Measurements from ENCODE around the gene MGARP.

Gene MGARP

DNA sequence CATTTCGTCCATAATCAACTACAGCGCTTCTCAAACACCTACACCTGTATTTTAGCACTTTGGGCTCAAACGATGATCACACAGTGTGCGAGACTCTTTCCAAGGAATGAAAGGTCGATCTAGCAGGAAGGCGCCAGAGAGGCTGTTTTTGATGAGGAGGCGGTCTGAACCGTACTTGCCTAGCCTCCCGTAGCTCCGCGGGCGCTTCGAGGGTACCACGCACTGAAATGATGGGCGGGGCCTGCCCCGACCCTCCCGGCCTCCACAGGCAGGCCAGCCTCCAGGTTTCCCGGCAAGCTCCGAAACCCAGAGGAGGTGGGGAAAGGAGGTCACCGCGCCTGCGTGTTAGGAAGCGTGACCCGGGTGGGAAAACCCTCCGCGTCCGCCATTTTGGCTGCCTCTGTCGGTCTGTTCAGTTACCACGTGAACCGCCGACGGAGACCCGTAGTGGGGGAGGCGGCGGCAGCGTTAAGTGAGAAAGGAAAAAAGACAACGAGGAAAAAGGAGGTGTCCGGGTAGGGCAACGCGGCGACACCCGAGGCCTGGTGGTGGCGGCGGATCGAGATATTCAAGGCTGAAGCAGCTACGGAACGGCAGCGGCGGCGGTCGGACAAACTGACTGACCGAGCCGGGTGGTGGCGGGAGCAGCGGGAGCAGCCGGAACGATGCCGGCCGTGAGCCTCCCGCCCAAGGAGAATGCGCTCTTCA lies 21.2 kb upstream of the MGARP start, which contains the start of gene NAA15:
Gene NAA15 (plus strand): TSS at position 393 of the 708 bp plus-strand sequence. CDS start 273 bp downstream, at position 666.
- TF ChIP-seq, protein P1, sequence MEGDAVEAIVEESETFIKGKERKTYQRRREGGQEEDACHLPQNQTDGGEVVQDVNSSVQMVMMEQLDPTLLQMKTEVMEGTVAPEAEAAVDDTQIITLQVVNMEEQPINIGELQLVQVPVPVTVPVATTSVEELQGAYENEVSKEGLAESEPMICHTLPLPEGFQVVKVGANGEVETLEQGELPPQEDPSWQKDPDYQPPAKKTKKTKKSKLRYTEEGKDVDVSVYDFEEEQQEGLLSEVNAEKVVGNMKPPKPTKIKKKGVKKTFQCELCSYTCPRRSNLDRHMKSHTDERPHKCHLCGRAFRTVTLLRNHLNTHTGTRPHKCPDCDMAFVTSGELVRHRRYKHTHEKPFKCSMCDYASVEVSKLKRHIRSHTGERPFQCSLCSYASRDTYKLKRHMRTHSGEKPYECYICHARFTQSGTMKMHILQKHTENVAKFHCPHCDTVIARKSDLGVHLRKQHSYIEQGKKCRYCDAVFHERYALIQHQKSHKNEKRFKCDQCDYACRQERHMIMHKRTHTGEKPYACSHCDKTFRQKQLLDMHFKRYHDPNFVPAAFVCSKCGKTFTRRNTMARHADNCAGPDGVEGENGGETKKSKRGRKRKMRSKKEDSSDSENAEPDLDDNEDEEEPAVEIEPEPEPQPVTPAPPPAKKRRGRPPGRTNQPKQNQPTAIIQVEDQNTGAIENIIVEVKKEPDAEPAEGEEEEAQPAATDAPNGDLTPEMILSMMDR (IDR thresholded peaks at IDR 0.05; ENCODE audit: insufficient read depth, missing control alignments): no peak
- DNase-seq (ENCODE audit: insufficient read length, low spot score) (peak; percentile 79), FAIRE-seq (no peak)

DNA sequence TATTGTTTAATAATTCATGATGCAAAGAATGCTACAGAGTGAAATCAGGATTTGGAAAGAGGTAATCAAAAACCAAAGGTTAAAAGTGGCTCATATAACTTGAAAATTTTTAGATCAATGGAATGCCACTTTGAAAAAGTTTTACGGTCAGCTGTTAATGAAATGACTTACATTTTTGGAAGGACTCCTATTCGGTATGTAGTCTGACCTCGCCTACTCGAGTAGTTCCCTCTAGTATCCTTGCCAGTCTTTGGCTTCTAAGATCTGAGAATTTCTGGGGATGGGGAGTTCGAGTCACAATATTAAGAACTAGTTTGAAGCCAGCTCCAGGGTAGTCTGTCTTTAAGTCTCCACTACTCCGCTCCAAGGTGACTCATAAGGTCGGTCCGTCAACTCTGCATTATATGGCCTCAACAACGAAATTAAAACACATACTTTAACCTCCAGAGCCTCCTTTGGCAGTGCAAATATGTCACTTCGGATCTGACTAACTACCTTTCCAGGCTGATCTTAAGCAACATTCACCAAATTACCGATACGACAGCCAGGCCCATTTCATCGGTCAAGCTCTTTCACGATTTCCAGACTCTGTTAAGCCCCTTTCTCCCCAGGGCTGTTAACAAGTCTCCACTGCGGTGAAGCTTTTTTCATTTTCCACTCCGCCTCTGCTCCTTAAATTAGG lies 20.5 kb upstream of the MGARP start:
- TF ChIP-seq, protein P1 (IDR thresholded peaks at IDR 0.05; ENCODE audit: insufficient read depth, missing control alignments): no peak
- DNase-seq (ENCODE audit: insufficient read length, low spot score) (no peak), FAIRE-seq (no peak)

DNA sequence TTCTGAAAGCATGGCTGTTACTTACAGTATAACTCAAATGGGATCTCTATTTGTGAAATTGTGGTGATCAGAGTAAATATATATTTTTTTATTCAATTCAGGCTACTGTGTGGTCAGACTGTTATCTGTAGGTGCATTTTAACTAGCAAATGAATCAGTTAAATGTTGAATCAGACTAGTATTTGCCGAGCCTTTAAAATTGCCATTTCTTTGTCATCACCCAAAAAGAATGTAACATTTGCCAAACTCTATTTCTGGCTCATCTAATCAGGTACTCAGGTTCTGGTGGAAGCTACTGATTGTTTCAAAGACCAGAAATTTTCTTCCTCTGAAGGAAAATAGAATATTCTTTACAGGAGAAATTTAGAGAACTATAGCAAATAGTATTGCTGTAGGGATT lies 19.5 kb upstream of the MGARP start:
- no peak for DNase-seq (ENCODE audit: insufficient read length, low spot score)
- TF ChIP-seq, protein P1 (IDR thresholded peaks at IDR 0.05; ENCODE audit: insufficient read depth, missing control alignments): no peak
- no peak for FAIRE-seq

DNA sequence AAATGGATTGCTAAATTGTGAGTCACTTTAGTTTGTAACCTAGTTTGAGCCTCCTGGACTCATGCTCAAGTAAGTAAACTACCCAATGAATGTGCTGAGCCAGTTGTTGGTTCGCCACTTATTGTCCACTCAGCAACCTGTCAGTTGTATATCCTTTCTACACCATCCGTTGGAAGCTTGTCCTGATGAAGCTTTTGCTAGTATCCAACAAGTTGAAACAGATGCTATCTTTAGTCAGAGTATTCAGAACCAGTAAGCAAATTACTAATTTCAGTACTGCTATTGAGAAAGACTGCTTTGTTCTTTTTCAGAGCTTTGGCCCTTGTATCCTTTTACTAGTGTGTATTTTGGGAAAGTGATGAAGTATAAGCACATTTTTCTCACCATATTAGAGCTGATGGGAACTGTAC lies 17.0 kb upstream of the MGARP start:
- FAIRE-seq: no peak
- DNase-seq (ENCODE audit: insufficient read length, low spot score): no peak
- TF ChIP-seq, protein P1 (IDR thresholded peaks at IDR 0.05; ENCODE audit: insufficient read depth, missing control alignments): no peak

DNA sequence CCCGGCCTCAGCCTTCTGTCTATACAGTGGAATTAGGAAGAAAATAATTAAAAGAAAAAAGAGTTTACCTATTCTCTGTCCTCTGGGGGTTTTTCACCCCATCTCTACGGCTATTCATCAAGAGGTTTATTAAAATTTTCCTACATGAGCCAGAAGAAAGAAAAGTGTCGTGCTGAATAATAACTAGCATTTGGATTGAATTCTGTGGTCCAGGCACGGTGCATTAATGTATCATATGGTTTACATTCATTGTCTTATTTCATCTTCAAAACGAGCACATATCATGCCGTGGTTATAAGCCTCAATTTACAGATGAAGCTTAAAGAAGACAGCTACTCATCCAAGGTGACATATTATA lies 15.9 kb upstream of the MGARP start:
- FAIRE-seq: no peak
- no peak for DNase-seq (ENCODE audit: insufficient read length, low spot score)
- TF ChIP-seq, protein P1 (IDR thresholded peaks at IDR 0.05; ENCODE audit: insufficient read depth, missing control alignments): no peak

DNA sequence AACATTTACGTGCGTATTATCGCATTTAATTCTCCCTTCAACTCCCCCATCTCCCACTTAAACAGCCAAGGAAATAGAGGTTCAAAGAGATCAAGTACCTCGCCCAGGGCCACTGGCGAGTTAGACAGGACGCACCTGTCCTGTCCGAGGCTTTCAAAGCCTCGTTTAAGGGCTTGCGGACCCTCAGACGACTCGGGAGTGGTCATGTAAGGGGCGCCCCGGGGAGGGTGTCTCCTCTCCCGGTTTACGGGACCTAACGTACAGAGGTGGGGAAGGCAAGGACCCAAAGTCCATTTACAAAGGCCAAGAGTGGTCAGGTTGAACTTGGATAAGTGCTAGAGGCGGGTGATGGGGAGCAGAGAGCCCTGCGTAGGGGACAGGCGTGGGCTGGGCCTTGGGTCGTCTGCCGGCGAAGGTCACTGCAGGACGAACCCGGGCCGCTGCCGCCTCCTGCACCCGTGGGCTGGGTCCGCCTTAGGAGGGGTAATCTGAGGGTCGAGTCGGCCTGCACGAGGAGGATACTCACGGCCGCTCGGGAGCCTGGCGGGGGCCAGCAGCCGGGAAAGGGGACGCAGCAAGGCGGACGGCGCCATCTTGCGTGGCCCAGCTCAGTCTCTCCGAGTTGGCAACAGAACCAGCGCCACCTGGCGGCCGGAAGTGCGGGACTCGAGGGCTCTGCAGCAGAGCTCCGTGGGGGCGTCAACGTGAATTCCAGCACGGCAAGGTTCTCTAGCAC lies 15.3 kb upstream of the MGARP start:
- TF ChIP-seq, protein P1 (IDR thresholded peaks at IDR 0.05; ENCODE audit: insufficient read depth, missing control alignments): peak; percentile 92
- FAIRE-seq (no peak), DNase-seq (ENCODE audit: insufficient read length, low spot score) (peak; percentile 80)

Measured in D721Med (cell line).